COLO668 (cell line): ENCODE results near the gene RPS16.

Source experiments
- DNase-seq: peaks from one replicate; lab custom pipeline; 2025; ENCODE audit not compliant: unreplicated experiment; lab: John Stamatoyannopoulos, UW

Gene RPS16

DNA sequence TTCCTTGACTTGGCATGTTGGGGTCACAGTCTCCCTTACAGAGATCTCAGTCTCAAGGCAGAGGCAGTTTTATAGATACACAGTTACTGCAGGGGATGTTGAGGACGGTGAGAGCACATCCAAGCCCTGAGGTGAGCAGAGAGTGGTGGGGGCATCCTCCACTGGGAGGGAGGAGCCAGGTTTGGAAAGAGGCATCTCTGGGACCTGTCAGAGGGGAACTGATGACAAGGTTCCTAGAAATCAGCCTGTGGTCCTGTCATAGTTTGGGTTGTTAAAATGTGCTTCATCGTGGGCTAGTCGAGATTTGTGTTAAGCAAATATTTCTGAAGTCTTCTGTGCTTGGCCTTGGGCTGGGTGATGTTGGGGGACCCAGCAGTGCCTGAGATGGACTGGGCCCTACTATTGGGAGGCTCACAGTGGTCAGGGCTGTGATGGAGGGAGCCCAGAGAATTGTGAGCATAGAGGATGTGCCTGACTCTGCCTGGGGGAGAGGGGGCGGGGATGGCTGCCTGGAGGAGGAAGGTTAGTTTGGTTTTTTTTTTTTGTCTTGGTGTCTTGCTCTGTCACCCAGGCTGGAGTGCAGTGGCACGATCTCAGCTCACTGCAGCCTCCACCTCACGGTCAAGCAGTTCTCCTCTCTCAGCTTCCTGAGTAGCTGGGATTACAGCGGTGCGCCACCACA lies 13.5 kb upstream of the RPS16 start:
- DNase-seq, result no peak

DNA sequence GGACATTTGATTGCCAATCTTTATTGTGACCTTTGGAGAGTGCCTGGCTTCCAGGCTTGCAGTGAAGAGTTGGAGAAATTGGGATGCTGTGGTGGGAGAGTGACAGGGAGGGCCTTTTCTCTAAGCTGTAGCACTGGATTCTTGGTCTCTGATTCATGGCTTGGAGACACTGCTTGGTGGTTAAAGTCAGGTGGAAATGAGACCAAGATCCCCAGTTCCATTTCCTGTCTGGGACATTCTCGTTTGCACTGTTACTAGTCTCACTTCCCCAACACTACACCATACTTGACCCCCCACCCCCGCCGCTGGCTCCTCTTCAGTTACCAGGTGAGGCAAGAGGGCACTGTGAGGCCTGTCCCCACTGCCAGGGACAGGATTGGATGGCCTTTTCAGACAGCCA lies 12.5 kb upstream of the RPS16 start:
- no peak for DNase-seq

DNA sequence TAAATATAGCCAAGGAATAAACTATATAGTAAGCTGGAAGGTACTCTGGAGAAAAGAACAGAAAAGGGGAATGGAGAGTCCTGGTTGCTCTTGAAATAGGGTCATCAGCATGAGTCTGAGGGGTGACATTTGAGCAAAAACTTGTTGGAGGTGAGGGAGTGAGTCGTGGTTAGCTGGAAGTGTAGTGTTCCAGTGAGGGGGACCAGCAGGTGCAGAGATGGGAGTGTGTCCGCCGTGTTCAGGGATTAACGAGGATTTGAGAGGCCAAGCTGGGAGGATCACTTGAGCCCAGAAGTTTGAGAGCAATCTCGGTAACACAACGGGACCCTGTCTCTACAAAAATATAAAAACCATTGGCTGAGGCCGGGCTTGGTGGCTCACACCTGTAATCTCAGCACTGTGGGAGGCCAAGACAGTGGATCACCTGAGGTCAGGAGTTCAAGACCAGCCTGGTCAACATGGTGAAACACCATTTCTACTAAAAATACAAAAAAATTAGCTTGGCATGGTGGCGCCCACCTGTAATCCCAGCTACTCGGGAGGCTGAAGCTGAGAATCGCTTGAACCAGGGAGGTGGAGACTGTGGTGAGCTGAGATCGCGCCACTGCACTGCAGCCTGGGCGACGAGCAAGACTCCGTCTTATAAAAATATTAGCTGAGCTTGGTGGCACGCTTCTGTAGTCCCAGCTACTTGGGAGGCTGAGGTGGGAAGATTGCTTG lies 10.8 kb upstream of the RPS16 start:
- no peak for DNase-seq

GRCh38 chr19:39445196-39446111 lies 9.7 kb upstream of the RPS16 start, which contains the start of gene SUPT5H:
Gene SUPT5H (plus strand): TSS chr19:39445582. CDS start chr19:39445891, 309 bp downstream.
- peak; percentile 98 for DNase-seq

- peak; percentile 14 for DNase-seq
Observed at GRCh38 chr19:39444598-39445195, 8.9 kb upstream of the RPS16 start.

- no peak for DNase-seq
Observed at GRCh38 chr19:39438270-39438934, 2.7 kb upstream of the RPS16 start.

DNA sequence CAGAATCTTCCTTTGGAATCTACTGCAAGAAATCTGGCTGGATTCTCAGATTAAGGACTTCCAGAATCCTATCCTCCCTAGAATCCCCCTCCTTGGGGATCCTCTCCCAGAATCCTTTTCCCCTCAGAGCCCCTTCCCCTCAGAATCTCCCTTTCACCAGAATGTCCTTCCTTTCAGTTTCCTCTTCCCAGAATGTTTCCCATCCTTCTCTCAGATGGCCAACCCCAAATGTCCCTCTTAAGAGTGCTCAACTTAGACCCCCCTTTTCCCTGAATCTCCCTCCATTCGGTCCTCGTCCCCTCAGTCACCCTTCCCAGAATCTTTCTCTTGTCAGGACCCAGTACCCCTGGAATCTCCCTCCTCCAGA lies 584 bp upstream of the RPS16 start:
- DNase-seq, result no peak

GRCh38 chr19:39434123-39435076 lies 1.3 kb downstream of the RPS16 start:
- no peak for DNase-seq

DNA sequence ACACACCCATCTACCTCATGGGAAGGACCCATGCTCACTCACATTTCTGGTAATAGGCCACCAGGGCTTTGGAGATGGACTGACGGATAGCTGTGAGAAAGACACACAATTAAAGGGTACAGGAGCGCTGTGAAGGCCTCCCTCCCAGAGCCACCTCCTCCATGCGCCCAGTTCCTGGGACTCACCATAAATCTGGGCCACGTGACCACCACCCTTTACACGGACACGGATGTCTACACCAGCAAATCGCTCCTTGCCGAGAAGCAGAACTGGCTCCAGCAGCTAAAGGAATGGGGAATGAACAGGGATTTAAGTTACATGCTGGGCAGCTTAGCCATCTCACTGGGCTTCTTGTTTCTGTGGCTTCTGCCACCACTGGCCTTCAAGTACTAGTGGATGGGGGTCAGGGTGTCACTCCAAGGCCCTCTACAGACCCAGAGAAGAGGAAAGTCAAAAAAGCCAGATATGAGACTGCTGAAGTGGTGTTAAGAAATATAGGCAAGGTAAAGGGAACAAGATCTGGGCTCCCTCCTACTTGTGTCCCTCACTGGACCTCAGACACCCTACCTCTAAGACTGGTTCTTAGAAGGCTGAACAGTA lies 2.2 kb downstream of the RPS16 start:
- DNase-seq, result no peak

DNA sequence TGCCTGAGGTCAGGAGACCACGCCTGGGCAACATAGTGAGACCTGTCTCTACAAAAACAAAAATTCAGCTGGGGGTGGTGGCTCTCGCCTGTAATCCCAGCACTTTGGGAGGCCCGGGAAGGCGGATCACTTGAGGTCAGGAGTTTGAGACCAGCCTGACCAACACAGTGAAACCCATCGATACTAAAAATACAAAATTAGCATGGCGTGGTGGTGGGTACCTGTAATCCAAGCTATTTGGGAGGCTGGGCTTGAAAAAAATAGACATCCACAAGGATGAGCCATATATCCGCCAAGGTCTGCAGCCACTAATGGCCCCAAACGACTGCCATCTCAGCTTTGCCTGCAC lies 3.1 kb downstream of the RPS16 start:
- DNase-seq, result no peak

- DNase-seq, result peak; percentile 65
Observed at GRCh38 chr19:39430675-39431593, 4.8 kb downstream of the RPS16 start.

- DNase-seq, result peak; percentile 7
Observed at GRCh38 chr19:39428283-39429112, 7.3 kb downstream of the RPS16 start.

DNA sequence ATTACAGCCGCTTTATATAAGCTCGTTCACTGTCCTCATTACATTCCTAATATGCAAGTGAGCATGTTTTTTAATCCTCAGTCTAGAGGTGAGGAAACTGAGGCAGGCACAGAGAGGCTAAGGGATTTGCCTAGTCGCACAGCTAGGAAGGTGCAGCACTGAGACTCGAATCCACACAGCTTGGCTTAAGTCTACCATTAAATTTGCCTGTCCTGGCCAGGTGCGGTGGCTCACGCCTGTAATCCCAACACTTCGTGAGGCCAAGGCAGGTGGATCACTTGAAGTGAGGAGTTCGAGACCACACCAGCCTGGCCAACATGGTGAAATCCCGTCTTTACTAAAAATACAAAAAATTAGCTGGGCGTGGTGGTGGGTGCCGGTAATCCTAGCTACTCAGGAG lies 8.0 kb downstream of the RPS16 start:
- no peak for DNase-seq

DNA sequence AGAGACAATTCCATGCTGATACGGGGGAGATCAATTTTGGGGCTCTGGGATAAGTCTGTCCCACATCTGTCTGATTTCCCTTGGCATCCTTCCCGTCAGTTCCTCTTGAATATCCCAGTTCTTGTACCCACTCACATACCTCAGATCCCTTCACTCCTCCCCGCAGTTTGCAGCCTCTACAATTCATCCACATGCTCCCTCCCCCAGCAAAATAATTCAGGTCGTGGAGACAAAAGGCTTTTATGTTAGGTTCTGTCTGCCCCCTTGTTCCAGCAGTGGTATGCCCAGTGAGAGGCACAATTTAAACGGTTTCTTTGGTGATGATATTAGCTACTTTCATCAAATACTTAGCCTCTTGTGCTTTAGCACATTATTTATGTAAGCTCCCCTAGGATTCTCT lies 9.6 kb downstream of the RPS16 start:
- no peak for DNase-seq

DNA sequence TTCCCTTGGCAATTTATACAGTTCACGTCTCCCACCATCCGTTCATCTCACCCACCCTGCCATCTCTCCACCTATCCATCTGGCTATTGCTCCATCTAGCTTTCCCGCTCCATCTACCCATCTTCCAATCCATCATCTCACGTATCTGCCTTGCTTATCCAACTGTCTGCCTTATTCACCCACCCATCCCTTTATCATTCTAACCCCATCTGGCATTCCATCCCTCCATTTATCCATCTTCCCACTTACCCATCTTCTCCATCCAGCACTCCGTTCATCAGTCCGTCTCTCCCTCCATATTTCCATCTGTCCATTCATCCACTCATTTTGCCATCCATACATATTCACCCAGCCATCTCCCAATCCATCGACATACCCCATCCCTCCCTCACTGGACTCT lies 10.0 kb downstream of the RPS16 start:
- no peak for DNase-seq

- DNase-seq, result no peak
Observed at GRCh38 chr19:39424934-39425333, 10.8 kb downstream of the RPS16 start.
